Activated T-helper 1 cell treated with anti-CD3 and anti-CD28 coated beads, Interleukin-12 subunit alpha, Interleukin-12 subunit beta, Interleukin-2, Interleukin-4 antibody, amounts not matched to agents 30 ng/mL and 10 ng/mL and 1 ng/mL, durations not matched to agents 14 hours and 24 hours and 36 hours (primary cell): ENCODE data around the gene SGO2. TPM values are rescaled to one million over a fixed set of nuclear protein-coding genes. Genes with fewer than 3 reads are reported as not detected.

ENCODE experiments used
- DNase-seq: peaks from one replicate; pipeline ENCODE4 v3.0.0; 2021; ENCODE audit warnings: low spot score
- H3K27ac Mint-ChIP-seq: one replicate; pipeline ENCODE4 v1.8.0; 2021; ENCODE audit warnings: mild to moderate bottlenecking, mixed read lengths
- H3K27me3 Mint-ChIP-seq: one replicate; pipeline ENCODE4 v1.8.0; 2022; ENCODE audit warnings: mild to moderate bottlenecking, moderate library complexity, mixed read lengths; ENCODE audit not compliant: insufficient read depth
- H3K36me3 Mint-ChIP-seq: one replicate; pipeline ENCODE4 v1.8.0; 2021; ENCODE audit warnings: low read depth, mixed read lengths
- H3K4me1 Mint-ChIP-seq: one replicate; pipeline ENCODE4 v1.8.0; 2021; ENCODE audit warnings: low read depth, mixed read lengths
- H3K4me3 Mint-ChIP-seq: one replicate; pipeline ENCODE4 v1.8.0; 2021; ENCODE audit warnings: mild to moderate bottlenecking, moderate library complexity, mixed read lengths
- H3K9me3 Mint-ChIP-seq: one replicate; pipeline ENCODE4 v1.8.0; 2021; ENCODE audit warnings: mixed read lengths
- intact Hi-C: fragments of 100-400 bp; cut with micrococcal nuclease; formaldehyde crosslinking; loops from one replicate; pipeline ENCODE4 v1.15.1; 2024
- total RNA-seq: library from RNA; stranded (reverse); gene quantifications from 2 replicates; pipeline ENCODE4 v1.2.3, GENCODE V29; 2022

The SGO2 gene
- total RNA-seq, 1 donor from 2014 or later: 20.9 TPM

DNA sequence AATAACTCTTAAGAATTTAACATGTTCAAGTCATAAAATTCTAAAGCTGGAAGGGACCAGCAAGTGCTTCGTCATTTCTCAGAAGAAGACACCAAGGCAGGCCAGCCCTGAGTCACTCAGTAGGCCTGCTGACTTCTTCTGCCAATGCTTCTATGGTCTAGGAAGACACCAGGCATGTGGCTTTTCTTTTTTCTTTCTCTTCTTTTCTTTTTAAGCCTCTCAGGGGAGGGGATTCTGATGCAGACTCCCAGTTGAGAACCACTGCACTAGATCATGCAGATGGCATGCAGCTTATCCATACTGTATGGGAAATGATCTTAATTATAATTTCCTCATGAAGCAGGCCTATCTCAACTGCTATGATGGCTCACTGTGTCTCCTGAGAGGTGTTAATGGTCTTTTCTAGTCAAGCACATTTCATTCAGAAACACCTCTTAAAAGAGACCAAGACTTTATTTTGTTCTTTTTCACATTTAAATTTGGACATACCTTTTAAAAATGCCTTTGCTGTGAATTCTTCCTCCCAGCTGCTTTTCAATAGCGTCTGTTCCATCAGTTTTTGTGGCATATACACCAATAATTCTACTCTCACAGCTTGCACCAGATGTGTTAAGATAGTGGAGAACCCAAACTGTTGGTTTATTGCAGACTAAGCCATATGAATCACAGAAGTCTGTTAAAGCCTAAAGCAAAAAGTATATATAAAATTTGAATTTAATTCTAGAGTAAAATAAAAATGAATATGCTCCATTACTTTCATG lies 27.4 kb upstream of the SGO2 start:
- no peak overlapping the region for H3K4me3 Mint-ChIP-seq
- no peaks in the 10 kb centered on the region for H3K4me1 Mint-ChIP-seq
- intact Hi-C loops: no loop called here
- no peaks in the 10 kb centered on the region for H3K27me3 Mint-ChIP-seq
- H3K36me3 Mint-ChIP-seq: peaks cover 27% of the 10 kb centered on the region
- no peak overlapping the region for H3K27ac Mint-ChIP-seq
- peaks cover 4% of the 10 kb centered on the region for H3K9me3 Mint-ChIP-seq
- DNase-seq: no peak

DNA sequence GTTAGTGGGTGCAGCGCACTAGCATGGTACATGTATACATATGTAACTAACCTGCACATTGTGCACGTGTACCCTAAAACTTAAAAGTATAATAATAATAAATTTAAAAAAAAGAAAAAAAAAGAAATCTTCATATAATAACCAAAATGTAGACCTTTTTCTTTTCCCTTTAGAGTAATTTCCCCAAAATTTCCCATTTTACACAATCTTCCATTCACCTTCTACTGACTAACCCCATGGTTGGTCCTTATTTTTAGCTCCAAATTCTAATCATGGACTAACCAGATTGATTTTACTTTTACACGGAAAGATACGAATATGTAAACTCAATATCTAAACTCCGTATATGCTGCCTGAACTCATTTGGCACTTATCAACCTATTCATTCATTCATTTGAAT lies 23.8 kb upstream of the SGO2 start:
- Mint-ChIP-seq H3K27ac (no peak overlapping the region), H3K9me3 (peaks cover 4% of the 10 kb centered on the region), H3K27me3 (no peaks in the 10 kb centered on the region), H3K4me3 (no peak overlapping the region), H3K36me3 (peaks cover 20% of the 10 kb centered on the region), H3K4me1 (no peaks in the 10 kb centered on the region)
- intact Hi-C loops: no loop called here
- DNase-seq: no peak

DNA sequence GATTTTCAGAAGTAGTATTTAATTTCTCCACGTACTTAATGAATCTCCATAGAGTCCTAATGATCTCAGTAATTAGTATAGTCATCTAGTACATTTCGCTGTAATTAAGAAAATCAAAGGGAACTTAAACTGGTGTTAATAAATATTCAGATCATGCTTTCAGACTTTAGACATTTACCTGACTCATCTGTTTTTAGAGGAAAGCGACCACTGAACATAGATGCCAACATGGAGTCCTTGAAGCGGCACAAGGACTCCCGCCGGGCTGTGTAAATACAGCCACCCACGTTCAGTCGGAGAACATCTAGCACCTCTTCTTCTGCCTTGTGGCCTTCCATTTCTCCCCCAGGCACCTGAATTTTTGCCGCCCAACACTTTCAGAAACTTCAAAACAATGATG lies 19.3 kb upstream of the SGO2 start:
- no peaks in the 10 kb centered on the region for H3K27me3 Mint-ChIP-seq
- DNase-seq: no peak
- H3K4me3 Mint-ChIP-seq: no peak overlapping the region
- H3K36me3 Mint-ChIP-seq: peaks cover 16% of the 10 kb centered on the region
- H3K9me3 Mint-ChIP-seq: peaks cover 4% of the 10 kb centered on the region
- no peak overlapping the region for H3K27ac Mint-ChIP-seq
- intact Hi-C loops: no loop called here
- peaks cover 16% of the 10 kb centered on the region for H3K4me1 Mint-ChIP-seq

DNA sequence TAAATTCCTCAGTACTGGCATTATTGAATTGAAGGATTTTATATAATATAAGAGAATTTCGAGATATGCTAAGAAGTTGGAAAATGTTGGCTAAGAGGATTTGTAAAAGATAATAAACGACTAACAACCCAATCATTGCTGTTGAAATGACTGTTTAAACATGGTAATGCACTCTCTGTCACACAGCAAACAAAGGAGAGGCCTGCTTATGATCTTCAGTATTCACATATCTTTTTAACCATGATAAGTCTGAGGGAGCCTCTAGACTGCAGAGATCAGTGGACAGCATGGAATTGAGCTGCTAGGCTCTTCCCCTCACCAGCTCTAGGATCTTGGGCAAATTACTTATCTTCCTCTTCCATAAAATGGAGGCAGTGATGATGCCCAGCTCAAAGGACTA lies 18.8 kb upstream of the SGO2 start:
- no peaks in the 10 kb centered on the region for H3K27me3 Mint-ChIP-seq
- intact Hi-C loops: no loop called here
- no peak overlapping the region for H3K27ac Mint-ChIP-seq
- H3K4me3 Mint-ChIP-seq: no peak overlapping the region
- peaks cover 16% of the 10 kb centered on the region for H3K4me1 Mint-ChIP-seq
- H3K36me3 Mint-ChIP-seq: peaks cover 16% of the 10 kb centered on the region
- DNase-seq: no peak
- peaks cover 3% of the 10 kb centered on the region for H3K9me3 Mint-ChIP-seq

DNA sequence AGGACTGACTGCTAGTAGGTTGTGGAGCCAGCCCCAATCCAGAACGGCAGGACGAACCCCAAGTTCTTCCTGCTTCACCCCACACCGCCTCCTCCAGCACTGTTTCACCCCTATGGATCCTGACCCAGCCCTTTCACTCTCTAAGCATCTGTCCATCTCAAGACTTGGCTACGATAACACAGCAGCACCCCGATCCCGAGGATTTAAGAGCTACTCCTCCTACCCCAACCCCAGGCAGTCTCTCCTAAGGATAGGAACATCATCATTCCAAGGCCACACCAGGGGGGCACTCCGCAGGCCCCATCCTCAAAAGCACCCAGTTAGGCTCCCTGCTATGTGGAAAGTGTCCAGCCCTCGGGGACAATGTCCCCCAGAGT lies 16.8 kb upstream of the SGO2 start:
- Mint-ChIP-seq H3K27me3 (no peaks in the 10 kb centered on the region), H3K27ac (peak overlapping the region; percentile 90), H3K4me1 (peaks cover 16% of the 10 kb centered on the region), H3K36me3 (peaks cover 6% of the 10 kb centered on the region), H3K9me3 (no peaks in the 10 kb centered on the region), H3K4me3 (peak overlapping the region; percentile 96)
- intact Hi-C loops: loop anchor here (1.0 kb wide), 1 partner anchor 204 kb away; no protein-coding TSS in a partner anchor
- DNase-seq: no peak

DNA sequence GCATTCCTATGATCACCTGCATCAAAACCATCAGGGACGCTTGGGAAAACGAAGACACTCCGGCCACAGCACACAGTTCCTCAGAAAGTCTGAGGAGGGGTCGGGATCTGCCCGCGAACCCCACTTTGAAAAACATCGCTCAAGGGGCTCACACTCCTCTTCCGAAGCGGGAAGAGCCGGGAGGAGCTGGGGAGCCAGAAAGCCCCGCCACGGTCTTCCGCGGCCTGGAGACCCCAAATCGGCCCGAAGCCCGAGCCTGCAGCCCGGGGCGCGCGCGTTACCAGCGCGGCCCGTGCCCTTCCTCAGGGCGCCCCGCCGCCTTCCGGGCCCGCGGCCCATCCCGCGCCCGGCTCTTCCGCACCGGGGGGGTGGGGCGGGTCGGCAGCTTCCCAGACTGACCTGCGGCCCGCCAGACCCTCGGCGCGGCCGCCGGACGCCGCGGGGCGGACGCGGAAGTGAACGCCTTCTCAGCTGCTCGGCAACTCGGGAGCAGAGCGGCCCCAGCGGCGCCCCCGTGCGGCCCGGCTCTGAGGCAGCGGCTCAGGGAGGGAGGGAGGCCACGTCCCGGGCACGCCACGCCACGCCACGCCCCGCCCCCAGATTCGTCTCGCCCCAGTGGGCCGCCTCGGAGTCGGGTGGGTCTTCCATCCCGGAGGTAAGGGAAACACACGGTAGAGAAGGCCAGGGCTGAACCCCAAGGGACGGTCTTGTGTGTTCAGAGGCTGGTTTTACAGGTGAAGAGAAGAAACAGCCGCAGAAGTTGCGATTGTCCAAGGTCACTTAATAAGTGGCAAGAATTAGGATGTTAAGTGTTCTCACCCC lies 16.2 kb upstream of the SGO2 start, which contains the start of gene KCTD18:
KCTD18 (minus strand) TSS at position 457 of the 822 bp plus-strand sequence. CDS start 3,052 bp downstream, outside the sequence.
- Mint-ChIP-seq H3K4me1 (peaks cover 21% of the 10 kb centered on the region), H3K27me3 (no peaks in the 10 kb centered on the region), H3K36me3 (peaks cover 3% of the 10 kb centered on the region), H3K27ac (peak within 1 kb of the TSS; percentile 90), H3K9me3 (no peaks in the 10 kb centered on the region), H3K4me3 (peak within 1 kb of the TSS; percentile 96)
- intact Hi-C loops: loop anchor here (1.0 to 5.0 kb wide), 6 partner anchors 9 to 532 kb away; partner anchors contain the start of genes BZW1 and SGO2
- peak; percentile 90 for DNase-seq

DNA sequence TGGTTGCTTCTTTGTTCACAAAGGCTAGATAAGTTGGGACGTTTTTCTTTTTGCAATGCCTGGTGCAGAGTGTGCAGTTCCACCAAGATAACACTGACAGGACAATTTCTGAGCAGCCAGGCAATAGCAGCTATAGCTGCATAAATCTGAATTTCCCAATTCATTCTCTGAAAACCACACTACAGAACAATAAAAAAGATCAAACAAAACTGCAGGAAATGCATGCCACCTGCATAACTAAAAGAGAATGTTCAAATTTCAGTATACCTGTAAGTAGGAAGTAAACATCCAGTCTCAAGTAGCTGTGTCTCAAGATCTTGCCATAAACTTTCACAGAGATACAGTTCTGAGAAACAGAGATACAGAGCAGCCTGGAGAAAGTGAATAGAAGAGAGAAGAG lies 10.9 kb upstream of the SGO2 start:
- Mint-ChIP-seq H3K9me3 (peaks cover 13% of the 10 kb centered on the region), H3K4me3 (no peak overlapping the region), H3K4me1 (peaks cover 17% of the 10 kb centered on the region), H3K36me3 (no peaks in the 10 kb centered on the region), H3K27me3 (peaks cover 4% of the 10 kb centered on the region), H3K27ac (no peak overlapping the region)
- intact Hi-C loops: no loop called here
- DNase-seq: no peak

DNA sequence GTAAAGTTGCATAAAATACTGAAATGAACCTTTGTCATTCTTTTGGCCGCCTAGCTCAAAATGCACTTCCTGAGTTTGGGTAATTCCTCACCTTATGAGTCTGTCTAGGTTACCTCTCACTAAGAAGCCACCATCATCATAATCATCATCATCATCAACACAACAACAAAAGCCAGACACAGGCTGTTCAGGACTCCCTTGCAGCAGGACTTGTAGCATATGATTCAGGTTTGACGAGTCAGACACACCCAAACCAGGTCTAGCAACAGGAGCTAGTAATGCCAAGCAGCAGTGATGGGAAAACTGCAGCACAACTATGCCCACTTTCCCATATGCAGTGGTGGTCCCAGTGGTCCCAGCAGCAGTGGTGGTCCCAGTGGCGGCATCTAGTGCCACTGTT lies 2.8 kb upstream of the SGO2 start:
- intact Hi-C loops: no loop called here
- DNase-seq: no peak
- Mint-ChIP-seq H3K27ac (no peak overlapping the region), H3K4me3 (no peak overlapping the region), H3K36me3 (no peaks in the 10 kb centered on the region), H3K27me3 (no peaks in the 10 kb centered on the region), H3K9me3 (no peaks in the 10 kb centered on the region), H3K4me1 (peaks cover 20% of the 10 kb centered on the region)

DNA sequence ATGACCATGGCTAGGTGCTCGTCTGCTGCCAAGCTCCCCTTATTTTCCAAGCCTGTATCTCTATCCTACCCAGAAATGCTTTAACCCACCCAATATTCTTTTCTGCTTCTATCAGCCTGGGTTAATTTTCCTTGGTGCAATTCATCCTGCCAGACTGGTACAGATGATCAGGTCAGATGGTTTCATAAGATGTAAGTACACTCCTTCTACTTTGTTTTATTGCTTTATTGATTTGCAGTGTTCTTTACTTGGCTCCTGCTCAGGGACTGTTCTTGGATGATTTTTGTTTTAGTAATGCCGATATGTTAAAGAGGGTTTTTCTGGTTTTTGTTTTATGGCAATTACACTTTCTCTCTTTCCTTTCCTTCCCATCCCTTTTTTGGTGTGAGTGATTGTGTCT lies 2.4 kb upstream of the SGO2 start:
- DNase-seq: no peak
- no peaks in the 10 kb centered on the region for H3K27me3 Mint-ChIP-seq
- no peaks in the 10 kb centered on the region for H3K9me3 Mint-ChIP-seq
- intact Hi-C loops: no loop called here
- H3K4me3 Mint-ChIP-seq: no peak overlapping the region
- no peaks in the 10 kb centered on the region for H3K36me3 Mint-ChIP-seq
- no peak overlapping the region for H3K27ac Mint-ChIP-seq
- peaks cover 24% of the 10 kb centered on the region for H3K4me1 Mint-ChIP-seq

DNA sequence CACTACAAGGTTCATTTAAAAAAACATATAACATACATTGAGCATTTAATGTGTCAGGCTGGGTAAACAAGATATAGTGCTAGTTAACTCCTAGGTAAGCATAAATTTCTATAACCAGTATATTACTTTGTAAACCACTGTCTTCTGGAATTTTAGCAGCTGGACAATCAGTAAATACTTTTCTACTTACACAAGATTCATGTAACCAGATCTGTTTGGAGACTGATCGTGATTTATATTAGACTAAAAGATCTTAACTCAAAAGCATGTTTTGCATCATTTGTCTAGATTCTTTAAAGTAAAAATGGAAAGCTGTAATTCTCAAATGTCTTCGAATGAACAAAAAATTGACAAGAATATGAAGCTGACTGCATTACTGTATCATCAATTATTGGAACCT lies 941 bp upstream of the SGO2 start:
- no peaks in the 10 kb centered on the region for H3K9me3 Mint-ChIP-seq
- H3K27ac Mint-ChIP-seq: no peak overlapping the region
- no peak for DNase-seq
- peak overlapping the region; percentile 94 for H3K4me3 Mint-ChIP-seq
- H3K27me3 Mint-ChIP-seq: no peaks in the 10 kb centered on the region
- H3K36me3 Mint-ChIP-seq: no peaks in the 10 kb centered on the region
- intact Hi-C loops: loop anchor here (5.0 kb wide), 6 partner anchors 52 to 707 kb away; partner anchors contain the start of genes HYCC2, NDUFB3, ORC2 and SPATS2L
- H3K4me1 Mint-ChIP-seq: peaks cover 32% of the 10 kb centered on the region

DNA sequence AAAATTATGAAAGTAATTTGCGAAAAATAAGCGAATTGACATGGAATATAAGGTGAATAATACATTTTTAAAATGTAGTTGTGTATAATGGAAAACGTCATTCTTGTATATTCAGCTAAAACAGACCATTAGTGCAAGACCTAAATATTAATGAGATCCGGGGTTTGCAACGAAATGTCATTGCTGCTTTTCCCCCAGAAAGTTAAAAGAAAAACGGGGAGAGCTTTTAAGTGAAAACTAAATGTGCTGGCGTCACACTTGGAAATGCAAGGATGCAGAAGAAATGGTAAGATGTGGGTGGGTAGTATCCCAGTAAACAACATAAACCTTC lies 491 bp upstream of the SGO2 start:
- Mint-ChIP-seq H3K27me3 (no peaks in the 10 kb centered on the region), H3K4me1 (peaks cover 32% of the 10 kb centered on the region), H3K4me3 (peak overlapping the region; percentile 94), H3K9me3 (no peaks in the 10 kb centered on the region), H3K36me3 (no peaks in the 10 kb centered on the region), H3K27ac (peak overlapping the region; percentile 89)
- DNase-seq: no peak
- intact Hi-C loops: loop anchor here (5.0 kb wide), 6 partner anchors 52 to 707 kb away; partner anchors contain the start of genes HYCC2, NDUFB3, ORC2 and SPATS2L

DNA sequence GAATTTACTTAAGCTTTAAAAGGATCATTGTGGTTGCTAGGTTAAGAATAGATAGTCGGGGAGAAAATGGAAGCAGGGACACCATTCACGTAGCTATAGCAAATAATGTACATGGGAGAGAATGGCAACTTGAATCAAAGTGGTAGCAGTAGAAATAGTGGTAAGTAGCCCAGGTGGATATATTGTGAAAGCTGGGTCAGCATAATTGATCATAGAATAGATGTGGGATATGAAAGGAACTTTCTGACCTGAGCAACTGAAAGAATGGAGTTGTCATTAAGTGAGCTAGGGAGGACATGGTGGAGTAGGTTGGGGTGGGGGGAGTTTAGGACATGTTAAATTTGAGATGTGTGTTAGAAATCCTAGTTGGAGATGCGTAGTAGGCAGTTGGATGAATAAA lies 2.2 kb downstream of the SGO2 start:
- Mint-ChIP-seq H3K27ac (peak overlapping the region; percentile 7), H3K4me1 (peaks cover 32% of the 10 kb centered on the region), H3K27me3 (no peaks in the 10 kb centered on the region), H3K36me3 (peaks cover 2% of the 10 kb centered on the region), H3K9me3 (no peaks in the 10 kb centered on the region), H3K4me3 (peak overlapping the region; percentile 9)
- intact Hi-C loops: loop anchor here (5.0 kb wide), 6 partner anchors 49 to 704 kb away; partner anchors contain the start of genes HYCC2, NDUFB3, ORC2 and SPATS2L
- DNase-seq: no peak

DNA sequence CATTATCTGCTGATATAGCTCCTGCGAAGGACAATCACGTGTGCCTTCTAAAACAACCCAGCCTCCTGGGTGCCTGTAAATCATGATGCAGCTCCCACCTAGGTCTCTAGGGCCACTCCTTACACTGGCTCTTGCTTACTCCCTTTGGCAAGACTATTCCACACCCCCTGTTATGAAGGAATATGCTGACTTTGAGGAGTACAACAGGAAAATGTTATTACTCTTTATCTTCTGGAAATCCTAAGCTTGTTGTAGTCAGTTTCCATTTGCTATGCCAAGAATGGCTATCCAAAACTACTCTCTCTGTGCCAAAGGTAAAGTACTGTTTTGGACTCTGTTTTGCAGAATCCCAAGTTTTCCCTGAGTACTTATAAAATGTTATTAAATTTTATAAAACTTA lies 7.7 kb downstream of the SGO2 start:
- Mint-ChIP-seq H3K36me3 (peaks cover 12% of the 10 kb centered on the region), H3K9me3 (no peaks in the 10 kb centered on the region), H3K27ac (no peak overlapping the region), H3K4me1 (peaks cover 6% of the 10 kb centered on the region), H3K4me3 (no peak overlapping the region), H3K27me3 (no peaks in the 10 kb centered on the region)
- no peak for DNase-seq
- intact Hi-C loops: no loop called here
